ENCODE measurements around the gene TSC1.
"Not testable (repeated sequence)": the region's sequence is repeated elsewhere in the genome, so short reads cannot be mapped to it uniquely, and the experiment has no call there.

TSC1 gene

DNA sequence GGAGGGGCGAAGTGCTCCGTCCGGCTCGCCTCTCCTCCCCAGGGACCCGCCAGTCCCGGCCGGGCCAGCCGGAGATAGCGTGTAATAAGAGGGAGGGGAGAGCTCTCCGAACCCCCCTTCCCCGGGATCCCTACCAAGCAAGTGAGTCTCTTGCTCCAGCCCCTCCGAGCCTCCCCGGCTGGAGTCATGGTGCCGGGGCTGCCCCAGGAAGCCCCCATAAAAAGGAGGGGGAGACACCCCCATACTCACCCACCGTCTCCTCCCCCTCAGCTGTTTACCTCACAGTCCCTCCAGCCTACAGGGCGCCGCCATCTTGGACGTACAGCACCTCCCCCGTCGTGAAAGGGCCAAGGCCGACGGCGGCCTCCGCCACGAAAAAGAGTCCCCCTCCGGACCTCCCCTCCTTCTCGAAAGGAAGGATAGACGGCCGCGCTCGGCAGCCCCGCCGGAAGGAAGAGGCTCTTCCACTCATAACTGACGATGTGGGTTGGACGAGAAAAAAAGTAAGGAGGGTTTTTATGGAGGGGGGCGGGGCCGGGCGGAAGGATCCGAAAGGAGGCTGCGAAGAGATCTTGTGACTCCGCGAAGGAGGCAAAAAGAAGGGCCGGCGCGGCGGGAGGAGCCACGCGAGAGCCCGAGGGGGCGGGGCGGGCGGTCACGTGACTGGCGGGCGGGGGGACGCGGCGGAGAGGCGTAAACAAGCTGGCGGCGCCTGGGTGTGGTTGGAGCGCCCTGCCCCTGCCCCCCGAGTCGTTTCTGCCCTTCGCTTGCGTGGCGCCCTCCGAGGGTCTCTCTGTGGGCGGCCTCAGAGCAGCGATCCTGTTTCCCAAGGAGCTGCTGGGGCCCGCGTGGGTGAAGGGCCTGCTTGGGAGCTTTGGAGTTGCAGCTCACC lies at the start of gene TSC1:
TSS of gene TSC1 (minus strand) at position 323 of the 892 bp plus-strand sequence. CDS start 15,744 bp downstream, outside the sequence.
- peak; percentile 98 for DNase-seq (ENCODE audit: low read depth)
- TF ChIP-seq, protein P1, sequence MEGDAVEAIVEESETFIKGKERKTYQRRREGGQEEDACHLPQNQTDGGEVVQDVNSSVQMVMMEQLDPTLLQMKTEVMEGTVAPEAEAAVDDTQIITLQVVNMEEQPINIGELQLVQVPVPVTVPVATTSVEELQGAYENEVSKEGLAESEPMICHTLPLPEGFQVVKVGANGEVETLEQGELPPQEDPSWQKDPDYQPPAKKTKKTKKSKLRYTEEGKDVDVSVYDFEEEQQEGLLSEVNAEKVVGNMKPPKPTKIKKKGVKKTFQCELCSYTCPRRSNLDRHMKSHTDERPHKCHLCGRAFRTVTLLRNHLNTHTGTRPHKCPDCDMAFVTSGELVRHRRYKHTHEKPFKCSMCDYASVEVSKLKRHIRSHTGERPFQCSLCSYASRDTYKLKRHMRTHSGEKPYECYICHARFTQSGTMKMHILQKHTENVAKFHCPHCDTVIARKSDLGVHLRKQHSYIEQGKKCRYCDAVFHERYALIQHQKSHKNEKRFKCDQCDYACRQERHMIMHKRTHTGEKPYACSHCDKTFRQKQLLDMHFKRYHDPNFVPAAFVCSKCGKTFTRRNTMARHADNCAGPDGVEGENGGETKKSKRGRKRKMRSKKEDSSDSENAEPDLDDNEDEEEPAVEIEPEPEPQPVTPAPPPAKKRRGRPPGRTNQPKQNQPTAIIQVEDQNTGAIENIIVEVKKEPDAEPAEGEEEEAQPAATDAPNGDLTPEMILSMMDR (conservative IDR thresholded peaks at IDR 0.05; ENCODE audit: low read length) = no peak
- H3K4me3 ChIP-seq (ENCODE audit: low read length) = peak within 1 kb of the TSS; percentile 89

DNA sequence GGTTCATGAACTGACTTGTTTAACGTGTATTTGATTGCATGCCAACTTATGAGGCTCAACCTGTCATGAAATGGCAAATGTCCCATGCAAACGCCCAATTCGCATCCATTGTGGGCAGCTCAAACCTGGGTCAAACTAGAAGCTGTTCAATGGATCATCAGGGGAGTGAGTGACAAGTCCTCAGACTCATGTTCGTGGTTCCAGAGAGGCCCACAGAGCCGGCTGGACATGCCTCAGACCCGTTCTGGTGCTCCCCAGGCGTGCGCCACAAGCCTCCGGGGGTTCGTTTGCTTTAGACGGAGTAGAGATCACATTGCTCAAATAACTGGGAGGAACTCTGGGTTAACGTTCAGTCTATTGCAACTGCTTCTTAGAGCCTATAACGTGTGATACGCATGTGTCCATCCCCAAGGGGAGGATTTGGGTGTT lies 49.1 kb upstream of the TSC1 start:
- TF ChIP-seq, protein P1 (conservative IDR thresholded peaks at IDR 0.05; ENCODE audit: low read length) = no peak
- no peak overlapping the region for H3K4me3 ChIP-seq (ENCODE audit: low read length)
- DNase-seq (ENCODE audit: low read depth) = no peak

DNA sequence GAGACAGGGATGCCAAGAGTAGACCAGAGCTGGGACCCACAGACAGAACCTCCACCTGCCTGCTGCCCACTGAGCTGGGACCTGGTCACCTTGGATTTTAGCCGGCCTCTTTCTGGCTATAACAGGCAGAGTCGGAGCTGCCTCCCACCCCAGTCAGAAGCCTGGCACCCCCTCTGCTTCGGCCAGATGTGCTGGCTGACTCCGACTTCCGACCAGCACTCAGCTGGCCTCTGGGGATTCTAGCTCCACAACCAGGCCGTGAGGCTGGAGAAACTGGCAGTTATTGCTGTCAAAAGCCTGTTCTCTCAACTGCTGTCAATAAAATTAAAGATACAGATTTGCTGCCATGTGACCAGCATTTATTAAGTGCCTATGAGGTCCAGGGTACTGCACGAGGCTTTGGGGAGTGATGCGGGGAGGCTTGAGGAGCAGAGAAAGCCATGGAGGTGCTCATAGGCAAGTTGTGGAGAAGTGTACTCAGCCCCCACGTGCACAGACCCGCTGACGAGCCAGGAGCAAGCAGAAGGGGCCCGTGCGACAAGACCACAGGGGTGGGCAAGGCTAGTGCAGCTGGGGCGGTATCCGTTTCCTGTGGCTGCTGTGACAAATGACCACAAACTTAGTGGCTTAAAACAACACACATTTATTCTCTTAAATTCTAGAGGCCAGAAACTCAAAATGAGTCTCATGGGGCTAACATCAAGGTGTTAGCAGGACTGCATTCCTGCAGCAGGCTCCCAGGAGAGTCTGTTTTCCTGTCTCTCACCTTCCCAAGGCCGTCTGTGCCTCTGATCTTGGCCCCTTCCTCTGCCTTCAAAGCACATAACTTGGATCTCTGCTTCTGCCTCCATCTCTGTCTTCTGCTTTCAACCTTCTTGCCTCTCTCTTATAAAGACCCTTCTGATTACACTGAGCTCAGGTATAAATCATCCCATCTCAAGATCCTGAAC lies 47.2 kb upstream of the TSC1 start:
- DNase-seq (ENCODE audit: low read depth) = no peak
- H3K4me3 ChIP-seq (ENCODE audit: low read length) = no peak overlapping the region
- TF ChIP-seq, protein P1 (conservative IDR thresholded peaks at IDR 0.05; ENCODE audit: low read length) = no peak

DNA sequence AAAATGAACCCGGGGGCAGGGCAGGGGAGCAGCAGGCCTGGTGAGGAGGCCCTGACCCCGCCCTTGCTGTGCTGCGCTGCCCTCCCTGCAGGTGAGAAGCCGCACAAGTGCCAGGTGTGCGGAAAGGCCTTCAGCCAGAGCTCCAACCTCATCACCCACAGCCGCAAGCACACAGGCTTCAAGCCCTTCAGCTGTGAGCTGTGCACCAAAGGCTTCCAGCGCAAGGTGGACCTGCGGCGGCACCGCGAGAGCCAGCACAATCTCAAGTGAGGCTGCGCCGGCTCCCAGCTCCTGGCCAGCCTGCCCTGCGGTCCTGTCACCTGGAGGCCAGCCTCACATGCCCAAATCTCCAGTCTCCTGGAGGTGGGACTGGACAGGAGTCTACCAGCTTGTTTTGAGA lies 46.4 kb upstream of the TSC1 start:
- DNase-seq (ENCODE audit: low read depth) = no peak
- TF ChIP-seq, protein P1 (conservative IDR thresholded peaks at IDR 0.05; ENCODE audit: low read length) = no peak
- H3K4me3 ChIP-seq (ENCODE audit: low read length) = no peak overlapping the region

DNA sequence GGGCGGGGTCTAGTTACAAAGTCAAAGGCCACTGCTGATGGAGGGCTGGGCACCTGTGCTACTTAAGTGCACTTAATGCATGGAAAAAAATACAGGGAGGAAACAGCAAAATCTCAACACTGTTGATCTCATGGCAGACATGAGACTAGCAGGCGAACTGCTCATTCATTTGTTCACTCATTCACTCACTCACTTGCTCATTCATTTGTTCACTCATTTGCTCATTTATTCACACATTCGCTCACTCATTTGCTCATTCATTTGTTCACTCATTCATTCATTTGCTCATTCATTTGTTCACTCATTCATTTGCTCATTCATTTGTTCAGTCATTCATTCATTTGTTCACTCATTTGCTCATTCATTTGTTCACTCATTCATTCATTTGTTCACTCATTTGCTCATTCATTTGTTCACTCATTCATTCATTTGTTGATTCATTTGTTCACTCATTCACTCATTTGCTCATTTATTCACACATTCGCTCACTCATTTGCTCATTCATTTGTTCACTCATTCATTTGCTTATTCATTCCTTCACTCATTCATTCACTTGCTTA lies 45.7 kb upstream of the TSC1 start:
- DNase-seq (ENCODE audit: low read depth); H3K4me3 ChIP-seq (ENCODE audit: low read length): not testable (repeated sequence)

DNA sequence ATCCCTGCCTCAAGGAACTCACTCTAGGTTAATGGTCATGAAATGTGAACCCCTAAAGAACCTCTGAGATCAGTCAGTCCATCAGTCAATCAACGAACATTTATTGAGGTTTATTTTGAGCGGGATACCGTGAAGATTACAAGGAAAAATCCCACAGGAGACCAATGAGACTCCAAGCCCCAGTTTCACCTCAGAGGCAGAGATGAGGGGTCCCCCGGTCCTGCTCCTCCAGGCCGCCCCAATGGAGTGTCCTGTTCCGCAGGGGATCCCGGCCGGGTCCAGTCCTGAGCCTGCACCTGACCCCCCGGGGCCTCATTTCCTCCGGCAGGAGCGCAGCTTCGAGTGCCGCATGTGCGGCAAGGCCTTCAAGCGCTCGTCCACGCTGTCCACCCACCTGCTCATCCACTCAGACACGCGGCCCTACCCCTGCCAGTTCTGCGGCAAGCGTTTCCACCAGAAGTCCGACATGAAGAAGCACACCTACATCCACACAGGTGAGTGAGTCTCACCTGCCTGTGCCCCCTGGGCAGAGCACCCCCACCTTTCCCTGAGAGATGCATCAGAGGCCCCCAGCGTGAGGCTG lies 45.1 kb upstream of the TSC1 start:
- no peak for DNase-seq (ENCODE audit: low read depth)
- TF ChIP-seq, protein P1 (conservative IDR thresholded peaks at IDR 0.05; ENCODE audit: low read length) = no peak
- H3K4me3 ChIP-seq (ENCODE audit: low read length) = no peak overlapping the region

DNA sequence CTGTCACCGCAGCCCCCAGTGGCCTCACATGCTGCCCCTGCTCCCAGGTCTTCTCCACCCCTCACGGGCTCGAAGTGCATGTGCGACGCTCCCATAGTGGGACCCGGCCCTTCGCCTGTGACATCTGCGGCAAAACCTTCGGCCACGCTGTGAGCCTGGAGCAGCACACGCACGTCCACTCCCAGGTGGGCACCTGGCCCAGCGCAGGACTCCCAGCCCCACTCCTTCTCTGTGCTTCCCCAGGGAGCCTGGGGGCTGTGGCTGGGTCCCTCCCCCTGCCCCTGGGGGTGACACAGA lies 44.5 kb upstream of the TSC1 start:
- no peak overlapping the region for H3K4me3 ChIP-seq (ENCODE audit: low read length)
- no peak for DNase-seq (ENCODE audit: low read depth)
- TF ChIP-seq, protein P1 (conservative IDR thresholded peaks at IDR 0.05; ENCODE audit: low read length) = no peak
